PFSK-1 (cell line): ENCODE results near the gene SORCS1.

ENCODE experiments used
- FOXP2 ChIP-seq: optimal IDR thresholded peaks from 2 replicates; pipeline ENCODE3; 2011; ENCODE audit warnings: borderline replicate concordance, control low read depth, inconsistent platforms; ENCODE audit not compliant: insufficient read depth; ENCODE audit errors: extremely low read length, extremely low read depth
- POLR2AphosphoS5 ChIP-seq: IDR thresholded peaks from 2 replicates; pipeline ENCODE4 v1.6.1; 2012; ENCODE audit warnings: low read depth, mild to moderate bottlenecking, control low read depth, low read length, moderate library complexity
- REST ChIP-seq, 2 experiments: IDR thresholded peaks; 2 replicates each; pipeline versions ENCODE4 v1.6.1 to v1.8.0; 2011 to 2012; ENCODE audit warnings: low read depth in 2 of 2, low read length in 2 of 2, control low read depth in 1 of 2, inconsistent platforms in 1 of 2, mild to moderate bottlenecking in 1 of 2, moderate library complexity in 1 of 2; ENCODE audit not compliant: insufficient read depth in 1 of 2
- SIN3A ChIP-seq: IDR thresholded peaks from 2 replicates; pipeline ENCODE4 v1.6.1; 2012; ENCODE audit warnings: mild to moderate bottlenecking, low read length, moderate library complexity, borderline replicate concordance; ENCODE audit not compliant: insufficient read depth
- TAF1 ChIP-seq: IDR thresholded peaks from 2 replicates; pipeline ENCODE4 v1.6.1; 2012; ENCODE audit warnings: low read length, control low read depth, borderline replicate concordance; ENCODE audit not compliant: insufficient read depth

The SORCS1 gene

GRCh38 chr10:107019154-107019553, 145.4 kb downstream of the SORCS1 start:
- TF ChIP-seq SIN3A, result no peak
- TF ChIP-seq FOXP2, result no peak

- no peak for TF ChIP-seq REST (IDR thresholded peaks at IDR 0.05; ENCODE audit: insufficient read depth in 1 of 2, low read depth in 2 of 2, low read length in 2 of 2)
- no peak for TF ChIP-seq POLR2AphosphoS5
- no peak for TF ChIP-seq FOXP2
- TF ChIP-seq SIN3A, result no peak
- TF ChIP-seq TAF1, result no peak
Observed at GRCh38 chr10:107013258-107014006, 151.1 kb downstream of the SORCS1 start.

GRCh38 chr10:107011992-107012391, 152.5 kb downstream of the SORCS1 start:
- TF ChIP-seq SIN3A (no peak), TAF1 (no peak), POLR2AphosphoS5 (no peak), REST (IDR thresholded peaks at IDR 0.05; ENCODE audit: insufficient read depth in 1 of 2, low read depth in 2 of 2, low read length in 2 of 2) (no peak), FOXP2 (no peak)

GRCh38 chr10:107011105-107011504, 153.4 kb downstream of the SORCS1 start:
- TF ChIP-seq TAF1 (no peak), REST (IDR thresholded peaks at IDR 0.05; ENCODE audit: insufficient read depth in 1 of 2, low read depth in 2 of 2, low read length in 2 of 2) (no peak), POLR2AphosphoS5 (no peak), FOXP2 (no peak), SIN3A (no peak)

DNA sequence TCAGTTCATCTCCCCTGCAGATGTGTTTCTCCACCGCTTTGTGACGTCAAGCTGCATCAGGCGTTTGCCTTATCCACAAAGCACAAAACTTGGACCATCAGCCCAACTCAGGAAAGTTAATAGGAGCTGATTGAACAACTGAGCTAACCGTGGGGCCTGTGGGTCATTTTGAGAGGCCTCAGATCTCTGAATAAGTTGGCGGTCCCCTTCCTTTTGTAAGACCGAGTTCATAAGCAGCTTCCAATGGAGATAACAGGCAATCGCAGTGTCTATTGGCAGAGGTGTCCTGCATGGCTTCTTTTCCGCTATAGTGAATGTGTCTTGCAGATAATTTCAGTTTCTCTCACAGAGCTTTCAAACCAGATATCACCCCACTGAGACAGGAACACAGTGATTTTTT, 154.0 kb downstream of the SORCS1 start:
- TF ChIP-seq SIN3A (no peak), REST (IDR thresholded peaks at IDR 0.05; ENCODE audit: insufficient read depth in 1 of 2, low read depth in 2 of 2, low read length in 2 of 2) (no peak), POLR2AphosphoS5 (no peak), TAF1 (no peak), FOXP2 (no peak)
